GM19035 (cell line): Measurements from ENCODE around the gene STAMBPL1.
"Not testable (repeated sequence)": the region's sequence is repeated elsewhere in the genome, so short reads cannot be mapped to it uniquely, and the experiment has no call there.

Experiments
- ATAC-seq: cut with Tn5 transposase; IDR thresholded peaks from one replicate; pipeline ENCODE4 v1.9.1; 2021; ENCODE audit not compliant: unreplicated experiment

The STAMBPL1 gene

GRCh38 chr10:88919041-88919440 lies 39.0 kb downstream of the STAMBPL1 start:
- no peak for ATAC-seq

- ATAC-seq: no peak
Observed at GRCh38 chr10:88920198-88920597, 40.2 kb downstream of the STAMBPL1 start.

GRCh38 chr10:88920986-88921593 lies 41.0 kb downstream of the STAMBPL1 start:
- ATAC-seq: no peak

- ATAC-seq: no peak
Observed at GRCh38 chr10:88922041-88922440, 42.0 kb downstream of the STAMBPL1 start.

- ATAC-seq: no peak
Observed at GRCh38 chr10:88923520-88923919, 43.5 kb downstream of the STAMBPL1 start.

GRCh38 chr10:88926566-88927415 lies 46.7 kb downstream of the STAMBPL1 start:
- no peak for ATAC-seq

GRCh38 chr10:88927416-88927690 lies 47.3 kb downstream of the STAMBPL1 start:
- no peak for ATAC-seq

- ATAC-seq: no peak
Observed at GRCh38 chr10:88928254-88928653, 48.2 kb downstream of the STAMBPL1 start.

- no peak for ATAC-seq
Observed at GRCh38 chr10:88931548-88931947, 51.5 kb downstream of the STAMBPL1 start.

GRCh38 chr10:88932029-88932428 lies 52.0 kb downstream of the STAMBPL1 start:
- ATAC-seq: not testable (repeated sequence)

- peak; percentile 43 for ATAC-seq
Observed at GRCh38 chr10:88932539-88933256, 52.7 kb downstream of the STAMBPL1 start.

- ATAC-seq: no peak
Observed at GRCh38 chr10:88933564-88933963, 53.5 kb downstream of the STAMBPL1 start.

GRCh38 chr10:88934900-88935672 lies 55.0 kb downstream of the STAMBPL1 start:
- peak; percentile 55 for ATAC-seq

GRCh38 chr10:88936656-88937055 lies 56.6 kb downstream of the STAMBPL1 start:
- ATAC-seq: no peak

- no peak for ATAC-seq
Observed at GRCh38 chr10:88938039-88938438, 58.0 kb downstream of the STAMBPL1 start.

- ATAC-seq: no peak
Observed at GRCh38 chr10:88938938-88939337, 58.9 kb downstream of the STAMBPL1 start.

- ATAC-seq: no peak
Observed at GRCh38 chr10:88941026-88941425, 61.0 kb downstream of the STAMBPL1 start.

- no peak for ATAC-seq
Observed at GRCh38 chr10:88943778-88944177, 63.7 kb downstream of the STAMBPL1 start.

GRCh38 chr10:88944813-88945212 lies 64.8 kb downstream of the STAMBPL1 start:
- ATAC-seq: no peak

GRCh38 chr10:88946200-88946599 lies 66.2 kb downstream of the STAMBPL1 start:
- ATAC-seq: no peak

GRCh38 chr10:88946965-88947590 lies 67.0 kb downstream of the STAMBPL1 start:
- no peak for ATAC-seq
